CD4-positive, alpha-beta T cell treated with Interleukin-2 at 100 ng/mL for 4 hours (primary cell): ENCODE measurements around the gene THRB.

ENCODE experiments used
- DNase-seq: peaks from one replicate; pipeline ENCODE4 v3.0.0-alpha.2; 2020; ENCODE audit warnings: low spot score

The THRB gene

GRCh38 chr3:24142127-24142526, 352.5 kb downstream of the THRB start:
- no peak for DNase-seq

GRCh38 chr3:24141548-24141947, 353.1 kb downstream of the THRB start:
- DNase-seq: no peak

- DNase-seq: no peak
Measured at GRCh38 chr3:24139463-24140412, 354.9 kb downstream of the THRB start.

- no peak for DNase-seq
Measured at GRCh38 chr3:24138876-24139256, 355.8 kb downstream of the THRB start.

DNA sequence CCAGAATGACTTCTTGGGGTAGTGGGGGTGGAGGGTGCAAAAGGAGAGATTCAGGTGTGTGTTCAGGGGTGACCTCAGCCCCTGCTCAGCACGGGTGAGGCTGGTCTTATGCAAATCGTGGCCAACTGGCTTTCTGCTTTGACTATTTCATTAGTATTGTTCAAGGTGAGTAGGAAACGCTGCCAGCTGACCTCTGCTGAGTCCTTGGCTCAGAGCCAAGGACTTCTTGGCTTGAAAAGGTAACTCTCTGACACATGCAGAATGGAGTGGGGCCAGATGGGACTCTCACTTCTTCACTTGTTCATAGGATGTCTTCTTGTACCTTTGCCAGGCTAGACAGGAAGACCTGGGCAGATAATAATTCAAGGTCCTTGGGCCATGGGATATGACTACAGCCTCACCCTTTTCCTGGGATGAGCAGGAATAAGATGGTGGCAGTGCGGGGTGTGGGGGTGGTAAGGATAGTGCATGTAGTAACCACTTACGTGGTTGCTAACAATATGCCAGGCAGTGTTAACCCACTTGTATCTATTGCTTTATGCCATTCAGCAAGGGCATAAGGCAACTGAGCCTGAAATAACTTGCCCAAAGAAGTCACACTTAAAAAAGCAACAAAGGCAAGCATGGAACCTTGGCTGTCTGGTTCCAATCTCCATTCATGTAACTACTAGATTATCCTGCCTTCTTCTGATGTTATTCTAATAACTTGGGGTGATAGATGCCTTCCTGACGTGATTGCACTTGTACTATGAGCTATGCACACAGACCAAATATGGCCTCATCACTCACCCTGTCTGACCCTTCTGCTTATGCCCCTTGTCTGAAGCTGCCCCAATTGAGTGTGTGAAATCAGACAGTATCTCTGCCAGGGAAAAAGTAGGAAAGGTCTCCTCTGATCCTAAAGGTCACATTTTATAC, 356.4 kb downstream of the THRB start:
- no peak for DNase-seq

DNA sequence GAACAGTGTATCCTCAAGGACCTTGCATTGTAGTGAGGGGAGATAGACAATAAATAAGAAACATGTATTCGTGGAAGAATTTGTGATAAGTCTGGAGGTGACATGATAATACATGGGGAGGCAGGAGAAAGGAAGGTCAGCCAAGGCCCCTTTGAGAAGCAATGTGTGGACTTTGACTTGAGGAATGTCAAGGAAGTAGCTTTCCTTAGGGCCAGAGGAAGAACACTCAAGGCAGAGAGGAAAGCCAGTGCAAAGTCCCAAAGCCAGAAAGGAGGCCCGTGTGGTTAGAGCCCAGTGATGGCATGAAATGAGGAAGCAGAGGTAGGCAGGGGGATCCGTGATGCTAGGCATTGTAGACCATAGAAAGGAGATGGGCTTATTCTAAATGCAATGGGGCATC, 357.3 kb downstream of the THRB start:
- DNase-seq: no peak

DNA sequence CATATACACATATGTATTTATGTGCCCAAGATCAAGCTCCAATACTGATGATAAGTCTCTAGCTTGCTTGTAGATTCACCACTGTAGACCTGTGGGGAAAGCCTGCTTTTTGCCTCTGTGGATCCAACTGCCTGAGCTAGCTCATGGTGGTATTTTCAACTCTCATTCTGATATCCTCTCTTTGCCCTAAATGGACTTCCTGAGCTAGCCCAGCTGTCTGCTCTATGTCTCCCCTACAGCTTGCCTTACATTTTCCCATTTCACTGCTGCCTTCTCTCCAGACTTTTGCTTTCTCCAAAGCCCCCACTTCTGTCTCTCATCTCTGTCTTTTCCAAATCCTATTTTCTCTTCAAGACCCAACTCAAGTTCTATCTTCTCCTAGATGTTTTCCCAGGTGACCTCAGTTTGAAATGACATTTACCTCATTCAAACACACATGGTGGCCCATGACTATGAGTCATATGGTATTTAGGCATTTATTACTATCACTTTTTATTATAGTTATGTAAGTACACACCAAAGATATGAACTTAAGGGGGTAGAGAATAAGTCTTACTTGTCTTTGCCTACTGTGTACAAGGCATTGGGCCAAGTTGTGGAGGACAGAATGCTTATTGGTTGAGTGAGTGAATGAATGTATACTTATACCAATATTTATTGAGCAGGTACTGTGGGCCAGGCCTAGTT, 357.9 kb downstream of the THRB start:
- DNase-seq: no peak

- DNase-seq: no peak
Measured at GRCh38 chr3:24135280-24135679, 359.4 kb downstream of the THRB start.

DNA sequence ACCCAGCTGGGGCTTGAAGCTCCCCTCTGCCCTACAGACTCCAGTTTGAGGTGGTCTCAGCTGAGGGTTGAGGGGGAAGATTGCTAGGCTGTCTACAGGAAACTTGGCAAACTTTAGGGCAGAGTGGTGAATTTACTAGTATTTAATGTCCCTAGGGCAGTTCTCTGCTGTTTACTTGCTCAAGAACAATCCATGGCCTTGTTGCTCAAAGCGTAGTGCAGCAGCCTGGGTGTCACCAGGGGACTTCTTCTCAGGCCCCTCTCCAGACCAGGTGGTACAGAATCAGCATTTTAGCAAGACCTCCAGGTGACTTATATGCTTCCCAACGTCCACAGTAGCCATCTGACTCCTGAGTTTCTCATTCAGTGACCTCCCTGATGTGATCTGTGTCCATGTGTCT, 360.7 kb downstream of the THRB start:
- DNase-seq: no peak

DNA sequence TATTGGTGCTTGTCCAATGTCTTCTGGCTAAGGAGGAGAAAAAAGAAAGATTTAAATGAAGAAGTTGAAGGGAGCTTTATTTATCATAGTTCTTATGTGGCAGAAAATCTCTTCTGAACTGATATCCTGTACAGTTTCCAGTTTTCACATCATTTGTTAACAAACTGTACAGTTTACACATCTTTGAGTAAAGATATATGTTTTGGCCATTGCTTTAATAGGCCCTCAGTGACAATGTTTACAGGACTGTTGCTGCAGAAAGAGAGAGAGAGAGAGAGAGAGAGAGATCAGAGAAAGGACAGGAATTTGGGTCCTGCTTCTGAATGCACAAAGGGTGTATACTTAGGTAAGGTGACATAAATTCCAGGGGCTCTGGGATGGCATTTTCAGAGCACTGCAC, 361.2 kb downstream of the THRB start:
- DNase-seq: no peak

- DNase-seq: no peak
Measured at GRCh38 chr3:24129549-24129948, 365.1 kb downstream of the THRB start.

DNA sequence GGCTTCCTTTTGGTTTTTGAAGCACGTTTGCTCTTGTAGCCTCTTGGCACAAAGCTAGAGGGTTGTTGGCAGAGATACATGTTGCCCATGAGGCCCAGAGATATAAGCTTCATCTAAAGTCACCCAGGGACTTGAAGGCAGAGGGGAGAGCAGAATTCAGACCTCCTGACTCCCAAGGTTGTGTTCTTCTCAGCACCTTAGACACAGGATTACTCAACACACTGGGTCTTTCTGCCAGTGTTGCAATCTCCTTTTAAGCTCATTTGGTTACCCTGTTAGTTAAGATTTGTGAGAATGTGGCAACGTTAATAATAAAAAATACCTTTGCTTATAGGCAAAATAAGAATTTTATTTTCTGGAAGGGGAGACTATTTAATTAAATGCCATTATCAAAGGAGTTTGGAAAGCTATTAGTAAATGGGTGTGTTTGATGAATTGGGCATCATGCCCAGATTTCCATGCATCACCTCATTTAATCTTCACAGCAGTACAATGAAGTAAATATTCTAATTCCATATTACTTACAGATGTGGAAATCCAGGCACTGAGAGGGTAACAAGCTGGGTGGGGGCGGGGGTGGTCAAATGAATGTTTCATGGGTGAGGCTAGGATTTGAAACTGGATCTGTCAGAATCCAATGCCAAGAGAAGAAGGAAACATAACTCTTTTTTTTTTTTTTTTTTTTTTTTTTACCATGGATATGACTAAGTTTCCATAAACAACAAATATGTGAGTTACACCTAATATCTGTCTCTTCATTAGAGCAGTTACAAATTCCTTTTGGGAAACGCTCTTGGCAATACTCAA, 366.2 kb downstream of the THRB start:
- DNase-seq: no peak

GRCh38 chr3:24123596-24123995, 371.1 kb downstream of the THRB start:
- no peak for DNase-seq

DNA sequence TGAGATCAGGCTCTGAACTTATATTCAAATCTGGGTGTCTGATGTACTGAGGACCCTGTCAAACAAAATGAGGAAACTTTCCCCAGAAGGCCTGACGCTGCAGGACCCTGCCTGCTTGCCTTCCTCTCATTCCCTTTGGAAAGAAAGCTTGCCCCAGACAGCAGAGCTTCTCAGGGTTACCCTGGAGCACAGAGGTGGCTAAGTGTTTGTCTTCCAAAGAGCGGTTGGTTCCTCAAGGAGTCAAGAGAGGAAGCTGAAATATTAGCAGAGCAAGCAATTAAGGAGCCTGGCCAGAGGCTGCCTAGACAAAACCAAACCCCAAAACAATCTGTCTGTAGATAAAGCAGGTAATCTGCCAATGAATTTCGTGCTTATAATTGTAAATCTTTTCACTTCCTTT, 374.2 kb downstream of the THRB start:
- DNase-seq: no peak

DNA sequence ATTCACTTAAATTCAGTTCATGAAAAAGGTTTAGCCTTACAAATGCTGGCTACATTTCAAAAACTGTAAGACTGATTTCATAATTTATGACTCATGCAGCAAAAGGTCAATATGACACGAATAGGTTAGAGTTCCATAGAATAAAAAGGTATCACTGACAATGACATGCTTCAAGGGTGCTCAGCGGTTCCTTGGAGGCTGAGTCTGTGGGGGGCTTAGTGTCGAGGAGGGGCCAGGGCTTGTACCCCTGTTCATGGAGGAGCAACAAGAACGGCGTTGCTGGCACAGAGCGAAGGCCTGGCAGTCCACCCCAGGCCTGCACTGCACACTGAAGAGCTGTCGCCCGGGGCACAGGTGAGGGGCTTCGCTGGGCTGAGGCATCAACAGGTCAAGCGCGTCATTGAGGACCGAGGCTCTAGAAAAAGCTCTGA, 375.3 kb downstream of the THRB start:
- DNase-seq: no peak

DNA sequence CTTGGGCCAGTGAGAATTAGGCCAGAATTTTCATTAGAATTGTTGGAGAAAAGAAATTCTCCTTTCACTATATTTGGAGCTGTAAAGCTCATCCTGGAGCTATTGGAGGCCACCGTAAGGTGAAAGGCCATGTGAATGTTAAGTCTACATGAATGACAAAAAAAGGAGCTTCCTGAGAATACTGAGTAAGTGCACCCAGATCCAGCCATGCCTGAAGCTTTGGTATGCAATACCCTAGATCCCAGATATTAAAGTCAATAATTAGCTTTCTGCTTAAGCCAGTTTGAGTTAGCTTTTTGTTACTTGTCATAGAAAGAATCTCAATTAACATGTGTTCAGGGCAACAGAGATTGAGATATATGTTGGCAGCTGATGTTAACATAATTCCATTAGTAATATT, 377.1 kb downstream of the THRB start:
- no peak for DNase-seq

DNA sequence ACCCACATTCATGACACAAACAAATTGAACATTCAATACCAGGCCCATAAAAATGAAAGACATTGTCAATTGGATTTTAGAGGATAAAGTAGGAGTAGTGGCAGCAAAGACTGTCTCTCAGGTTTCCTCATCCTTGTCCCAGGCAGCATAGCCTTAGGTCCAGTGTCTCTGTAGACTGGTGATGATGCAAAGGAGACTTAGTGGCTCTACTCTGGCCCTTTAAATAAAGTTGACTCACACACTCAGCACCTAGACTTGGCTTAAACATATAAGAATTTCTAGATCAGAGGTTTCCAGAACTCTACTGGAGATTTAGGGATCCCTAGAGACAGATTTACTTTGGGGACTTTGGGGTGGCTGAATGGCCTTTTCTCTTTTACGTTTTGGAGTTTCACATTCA, 382.9 kb downstream of the THRB start:
- no peak for DNase-seq

DNA sequence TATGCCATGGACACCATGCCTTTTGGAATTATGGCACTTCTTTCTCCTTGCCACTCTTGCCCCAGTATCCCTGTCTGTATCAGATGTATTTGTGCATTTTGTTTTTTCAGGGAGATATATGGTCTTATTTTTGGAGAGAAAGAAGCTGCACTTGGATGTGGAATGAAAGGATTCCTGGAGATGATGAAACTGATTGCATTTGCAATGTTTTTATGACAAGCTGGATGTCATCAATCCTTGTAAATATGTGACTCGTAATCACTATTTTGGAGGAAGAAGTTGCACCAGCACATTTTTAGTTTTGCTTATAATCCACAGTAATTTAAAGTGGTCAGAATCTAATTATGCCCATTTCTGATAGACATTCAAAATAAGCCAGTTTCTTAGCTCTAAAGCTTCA, 384.6 kb downstream of the THRB start:
- no peak for DNase-seq

GRCh38 chr3:24101676-24102168, 392.9 kb downstream of the THRB start:
- no peak for DNase-seq

DNA sequence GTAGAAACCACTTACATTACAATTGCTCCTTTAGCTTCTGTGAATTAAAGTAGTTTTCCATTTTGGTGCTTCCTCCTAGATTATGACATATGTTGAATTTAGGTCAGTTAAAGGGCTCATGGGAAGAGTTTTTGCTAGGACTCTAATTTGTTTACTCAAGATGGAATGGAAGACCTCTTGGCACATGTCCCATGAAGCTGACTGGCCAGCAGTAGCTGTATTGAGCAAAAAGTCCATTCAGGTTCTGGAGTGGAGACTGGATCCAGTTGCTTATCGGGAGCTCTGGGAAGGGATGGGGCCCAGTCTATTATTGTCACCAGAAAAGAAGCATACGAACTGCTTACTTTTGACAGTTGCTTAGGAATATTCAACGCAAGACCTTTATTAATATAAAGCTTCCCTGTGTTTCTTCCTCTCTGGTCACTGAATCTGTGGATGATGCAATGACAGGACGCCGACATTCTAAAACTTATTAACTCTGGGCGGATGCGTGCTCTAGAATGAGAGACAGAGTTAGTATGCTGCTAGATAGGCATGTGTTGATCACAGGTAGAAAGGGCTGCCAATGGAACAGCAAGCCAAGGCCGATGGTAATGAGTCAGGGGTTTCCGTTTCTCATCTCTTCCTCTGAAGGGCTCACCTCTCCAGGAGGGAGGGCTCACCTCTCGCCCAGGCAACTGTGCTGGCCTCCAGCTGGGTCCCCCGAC, 393.8 kb downstream of the THRB start:
- DNase-seq: no peak
